Loucy (cell line): ENCODE measurements around the gene CHIC2.

Source experiments
- H2AFZ ChIP-seq: fragments of 200-600 bp; sonication (generic); 2 replicates; pipeline ENCODE4 v1.6.0; 2016; ENCODE audit warnings: antibody characterized with exemption, mild to moderate bottlenecking, low read length, moderate library complexity
- H3F3A ChIP-seq: fragments of 200-600 bp; 2 replicates; pipeline ENCODE4 v1.6.0; 2016; ENCODE audit warnings: antibody characterized with exemption, low read depth, mild to moderate bottlenecking
- H3K27me3 ChIP-seq: fragments of 200-600 bp; sonication (generic); 2 replicates; pipeline ENCODE4 v1.6.1; 2014; ENCODE audit warnings: low read length, mild to moderate bottlenecking; ENCODE audit not compliant: insufficient read depth, poor library complexity, severe bottlenecking
- H3K36me3 ChIP-seq: fragments of 200-600 bp; sonication (generic); 2 replicates; pipeline ENCODE4 v1.6.1; 2016; ENCODE audit warnings: low read length; ENCODE audit not compliant: insufficient read depth
- H3K4me1 ChIP-seq: fragments of 200-600 bp; sonication (generic); 2 replicates; pipeline ENCODE4 v1.5.1; 2014; ENCODE audit warnings: low read length, mild to moderate bottlenecking; ENCODE audit not compliant: insufficient read depth, poor library complexity, severe bottlenecking
- H3K4me2 ChIP-seq: fragments of 200-600 bp; sonication (generic); 2 replicates; pipeline ENCODE4 v1.6.0; 2014; ENCODE audit warnings: antibody characterized with exemption, low read length, low read depth, mild to moderate bottlenecking; ENCODE audit not compliant: poor library complexity, severe bottlenecking
- H3K4me3 ChIP-seq: fragments of 200-600 bp; sonication (generic); 2 replicates; pipeline ENCODE4 v1.5.1; 2014; ENCODE audit warnings: low read length, mild to moderate bottlenecking, mixed read lengths; ENCODE audit not compliant: poor library complexity, severe bottlenecking
- H3K79me2 ChIP-seq: fragments of 200-600 bp; sonication (generic); 2 replicates; pipeline ENCODE4 v1.6.1; 2014; ENCODE audit warnings: low read length; ENCODE audit not compliant: insufficient read depth
- H3K9ac ChIP-seq: fragments of 200-600 bp; sonication (generic); 2 replicates; pipeline ENCODE4 v1.6.0; 2014; ENCODE audit warnings: mild to moderate bottlenecking, low read depth, low read length, moderate library complexity; ENCODE audit not compliant: poor library complexity, severe bottlenecking
- H3K9me2 ChIP-seq: fragments of 200-600 bp; sonication (generic); replicated peaks from 2 replicates; pipeline ENCODE4 v1.6.1; 2016; ENCODE audit warnings: low read depth, low read length, mixed read lengths
- H3K9me3 ChIP-seq: fragments of 200-600 bp; sonication (generic); 2 replicates; pipeline ENCODE4 v1.6.1; 2014; ENCODE audit warnings: mild to moderate bottlenecking, antibody characterized with exemption, low read length, low read depth; ENCODE audit not compliant: insufficient read depth
- H4K20me1 ChIP-seq: fragments of 200-600 bp; sonication (generic); 2 replicates; pipeline ENCODE4 v1.6.0; 2014; ENCODE audit warnings: antibody characterized with exemption, low read length, mild to moderate bottlenecking; ENCODE audit not compliant: insufficient read depth, poor library complexity, severe bottlenecking
- CTCF ChIP-seq: fragments of 200-600 bp; sonication (generic); conservative IDR thresholded peaks from 2 replicates; pipeline ENCODE4 v1.5.1; 2014; ENCODE audit warnings: mild to moderate bottlenecking, antibody characterized with exemption, low read length
- EZH2phosphoT487 ChIP-seq: fragments of 200-600 bp; IDR thresholded peaks from 2 replicates; pipeline ENCODE4 v1.6.1; 2018; ENCODE audit warnings: antibody characterized with exemption, mild to moderate bottlenecking, moderate library complexity, borderline replicate concordance

The CHIC2 gene

GRCh38 chr4:54100595-54101189 is 36.3 kb upstream of the CHIC2 start:
- Histone ChIP-seq H3K27me3 (no peaks in the 10 kb centered on the region), H4K20me1 (no peaks in the 10 kb centered on the region), H3K4me3 (no peak overlapping the region), H3K4me2 (no peak overlapping the region), H3K4me1 (no peaks in the 10 kb centered on the region), H3F3A (no peaks in the 10 kb centered on the region), H2AFZ (no peak overlapping the region), H3K9me2 (no peaks in the 10 kb centered on the region), H3K79me2 (no peaks in the 10 kb centered on the region), H3K36me3 (no peaks in the 10 kb centered on the region), H3K9me3 (no peaks in the 10 kb centered on the region), H3K9ac (no peak overlapping the region)
- TF ChIP-seq CTCF (no peak), EZH2phosphoT487 (no peak)

GRCh38 chr4:54099748-54100574 is 35.6 kb upstream of the CHIC2 start, which contains the start of gene GSX2:
GSX2 (plus strand) TSS chr4:54100163; CDS start chr4:54100345, 182 bp downstream.
- Histone ChIP-seq H3F3A (no peaks in the 10 kb centered on the region), H3K9ac (no peak within 1 kb of the TSS), H3K27me3 (no peaks in the 10 kb centered on the region), H3K79me2 (no peaks in the 10 kb centered on the region), H3K4me3 (no peak within 1 kb of the TSS), H3K9me2 (no peaks in the 10 kb centered on the region), H3K36me3 (no peaks in the 10 kb centered on the region), H3K9me3 (no peaks in the 10 kb centered on the region), H3K4me2 (no peak within 1 kb of the TSS), H3K4me1 (no peaks in the 10 kb centered on the region), H4K20me1 (no peaks in the 10 kb centered on the region), H2AFZ (peak within 1 kb of the TSS; percentile 79; the same call in 1 of the 2 replicates)
- no peak for TF ChIP-seq CTCF
- TF ChIP-seq EZH2phosphoT487: no peak

- H3K79me2 ChIP-seq: no peaks in the 10 kb centered on the region
- no peaks in the 10 kb centered on the region for H3K9me2 ChIP-seq
- H3K9me3 ChIP-seq: no peaks in the 10 kb centered on the region
- H3K27me3 ChIP-seq: no peaks in the 10 kb centered on the region
- TF ChIP-seq EZH2phosphoT487: no peak
- no peak for TF ChIP-seq CTCF
- no peak overlapping the region for H3K4me3 ChIP-seq
- no peak overlapping the region for H2AFZ ChIP-seq
- H3K4me1 ChIP-seq: no peaks in the 10 kb centered on the region
- no peaks in the 10 kb centered on the region for H4K20me1 ChIP-seq
- no peak overlapping the region for H3K9ac ChIP-seq
- H3F3A ChIP-seq: no peaks in the 10 kb centered on the region
- no peaks in the 10 kb centered on the region for H3K36me3 ChIP-seq
- no peak overlapping the region for H3K4me2 ChIP-seq
Measured at GRCh38 chr4:54099287-54099747, 34.9 kb upstream of the CHIC2 start.
